ENCODE results near the gene TMEM63B.
A peak's percentile ranks its signal among the peaks of the same experiment; 100 is the strongest.

Gene TMEM63B

GRCh38 chr6:44117397-44118128, 9.8 kb upstream of the TMEM63B start:
- DNase-seq (ENCODE audit: low spot score): no peak

GRCh38 chr6:44119704-44120262, 7.6 kb upstream of the TMEM63B start:
- DNase-seq (ENCODE audit: low spot score): no peak

- DNase-seq (ENCODE audit: low spot score): no peak
Measured at GRCh38 chr6:44120692-44121443, 6.5 kb upstream of the TMEM63B start.

GRCh38 chr6:44122801-44123200, 4.6 kb upstream of the TMEM63B start:
- DNase-seq (ENCODE audit: low spot score): no peak

- DNase-seq (ENCODE audit: low spot score): no peak
Measured at GRCh38 chr6:44123544-44123943, 3.8 kb upstream of the TMEM63B start.

GRCh38 chr6:44126320-44127149, 819 bp upstream of the TMEM63B start:
- DNase-seq (ENCODE audit: low spot score): peak; percentile 77

- DNase-seq (ENCODE audit: low spot score): peak; percentile 78
Measured at GRCh38 chr6:44128020-44128917, 915 bp downstream of the TMEM63B start.

- no peak for DNase-seq (ENCODE audit: low spot score)
Measured at GRCh38 chr6:44129841-44130322, 2.5 kb downstream of the TMEM63B start.

GRCh38 chr6:44131892-44132291, 4.5 kb downstream of the TMEM63B start:
- DNase-seq (ENCODE audit: low spot score): no peak

GRCh38 chr6:44132476-44132875, 5.1 kb downstream of the TMEM63B start:
- DNase-seq (ENCODE audit: low spot score): no peak

- DNase-seq (ENCODE audit: low spot score): peak; percentile 63
Measured at GRCh38 chr6:44133003-44133931, 5.9 kb downstream of the TMEM63B start.

GRCh38 chr6:44133981-44134711, 6.8 kb downstream of the TMEM63B start:
- DNase-seq (ENCODE audit: low spot score): no peak

- DNase-seq (ENCODE audit: low spot score): no peak
Measured at GRCh38 chr6:44135173-44135758, 7.9 kb downstream of the TMEM63B start.

- DNase-seq (ENCODE audit: low spot score): no peak
Measured at GRCh38 chr6:44135875-44136274, 8.5 kb downstream of the TMEM63B start.

- no peak for DNase-seq (ENCODE audit: low spot score)
Measured at GRCh38 chr6:44138717-44139350, 11.5 kb downstream of the TMEM63B start.

- no peak for DNase-seq (ENCODE audit: low spot score)
Measured at GRCh38 chr6:44139351-44139743, 12.0 kb downstream of the TMEM63B start.

- no peak for DNase-seq (ENCODE audit: low spot score)
Measured at GRCh38 chr6:44142835-44143234, 15.5 kb downstream of the TMEM63B start.

GRCh38 chr6:44143731-44144130, 16.4 kb downstream of the TMEM63B start:
- DNase-seq (ENCODE audit: low spot score): no peak

Data from AG08396 (cell line).